ENCODE measurements around the gene TUBA3E. TPM values are rescaled to one million over a fixed set of nuclear protein-coding genes. Genes with fewer than 3 reads are reported as not detected.
"Not testable (repeated sequence)": the region's sequence is repeated elsewhere in the genome, so short reads cannot be mapped to it uniquely, and the experiment has no call there.

The TUBA3E gene
- total and polyA plus RNA-seq, 2 of the 8 experiments (the other 6 are each of a cell fraction or from before 2014, with no cell fraction given): not detected

DNA sequence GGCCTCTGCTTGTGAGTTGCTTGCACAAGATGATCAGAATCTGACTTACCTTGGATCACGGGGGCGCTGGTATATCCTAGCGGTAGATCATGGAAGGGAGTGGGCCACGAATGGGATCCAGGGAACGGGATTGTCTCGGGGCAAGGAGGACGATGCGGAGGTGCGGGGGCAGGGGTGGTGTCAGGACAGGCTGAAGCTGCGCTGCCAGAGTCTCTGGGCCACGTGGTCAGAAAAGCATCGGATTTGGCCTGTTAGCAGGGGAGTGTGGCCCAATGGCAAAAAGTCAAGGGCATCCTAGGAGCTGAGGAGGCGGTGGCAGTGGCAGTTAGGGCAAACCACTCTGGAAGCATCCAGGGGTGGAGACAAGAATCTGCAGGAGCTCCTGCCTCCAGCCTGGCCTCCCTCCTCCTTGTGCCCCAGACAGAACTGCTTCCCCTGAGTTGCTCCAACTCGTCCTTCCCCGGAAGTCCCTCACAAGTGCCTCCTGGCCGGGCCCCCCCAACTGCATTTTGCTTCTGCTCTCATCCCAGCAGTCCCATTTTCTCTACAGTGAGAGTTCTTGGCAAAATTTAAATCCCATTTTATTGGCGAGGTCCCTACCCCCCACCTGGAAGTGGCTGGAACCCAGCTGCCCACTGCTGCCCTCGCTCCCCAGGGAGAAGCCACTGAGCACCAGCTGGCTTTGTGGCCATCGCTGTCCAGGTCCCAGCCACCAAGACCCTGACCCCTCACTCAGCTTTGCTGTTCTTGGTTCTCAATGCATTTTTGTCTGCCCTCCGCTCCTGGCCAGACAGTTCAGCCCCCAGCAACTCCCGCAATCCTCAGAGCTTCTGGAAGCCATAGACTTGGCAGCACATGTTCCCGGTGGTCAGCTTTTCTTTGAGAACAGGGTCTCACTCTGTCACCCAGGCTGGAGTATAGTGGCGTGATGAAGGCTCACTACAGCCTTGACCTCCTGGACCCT lies 47.8 kb downstream of the TUBA3E start (continued):
- no peak for TF ChIP-seq ZNF274 (IDR thresholded peaks at IDR 0.05; ENCODE audit: borderline replicate concordance, extremely low read depth, low read length)
- no peak for TF ChIP-seq ATF3 (IDR thresholded peaks at IDR 0.05; ENCODE audit: insufficient read depth, low read depth, low read length)
- TF ChIP-seq, protein P1, sequence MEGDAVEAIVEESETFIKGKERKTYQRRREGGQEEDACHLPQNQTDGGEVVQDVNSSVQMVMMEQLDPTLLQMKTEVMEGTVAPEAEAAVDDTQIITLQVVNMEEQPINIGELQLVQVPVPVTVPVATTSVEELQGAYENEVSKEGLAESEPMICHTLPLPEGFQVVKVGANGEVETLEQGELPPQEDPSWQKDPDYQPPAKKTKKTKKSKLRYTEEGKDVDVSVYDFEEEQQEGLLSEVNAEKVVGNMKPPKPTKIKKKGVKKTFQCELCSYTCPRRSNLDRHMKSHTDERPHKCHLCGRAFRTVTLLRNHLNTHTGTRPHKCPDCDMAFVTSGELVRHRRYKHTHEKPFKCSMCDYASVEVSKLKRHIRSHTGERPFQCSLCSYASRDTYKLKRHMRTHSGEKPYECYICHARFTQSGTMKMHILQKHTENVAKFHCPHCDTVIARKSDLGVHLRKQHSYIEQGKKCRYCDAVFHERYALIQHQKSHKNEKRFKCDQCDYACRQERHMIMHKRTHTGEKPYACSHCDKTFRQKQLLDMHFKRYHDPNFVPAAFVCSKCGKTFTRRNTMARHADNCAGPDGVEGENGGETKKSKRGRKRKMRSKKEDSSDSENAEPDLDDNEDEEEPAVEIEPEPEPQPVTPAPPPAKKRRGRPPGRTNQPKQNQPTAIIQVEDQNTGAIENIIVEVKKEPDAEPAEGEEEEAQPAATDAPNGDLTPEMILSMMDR (IDR thresholded peaks at IDR 0.05; ENCODE audit: control extremely low read depth in 1 of 3, insufficient read depth in 1 of 3, low read depth in 1 of 3, low read length in 3 of 3): no peak
- TF ChIP-seq MAX (IDR thresholded peaks at IDR 0.05): no peak
- no peak for TF ChIP-seq RFX5 (IDR thresholded peaks at IDR 0.05; ENCODE audit: borderline replicate concordance, low read depth, low read length)
- TF ChIP-seq TBP (IDR thresholded peaks at IDR 0.05; ENCODE audit: low read depth, low read length): no peak
- no peak for TF ChIP-seq TEAD4 (IDR thresholded peaks at IDR 0.05; ENCODE audit: low read depth, low read length)

GRCh38 chr2:130148515-130148914 lies 49.7 kb downstream of the TUBA3E start:
- H2BK20ac ChIP-seq (ENCODE audit: low read length); H3K27ac ChIP-seq (ENCODE audit: low read depth, low read length); H3K9ac ChIP-seq (replicated peaks in 1 of 4; ENCODE audit: extremely low read depth in 1 of 4, low read depth in 3 of 4, low read length in 3 of 4); H2BK120ac ChIP-seq (replicated peaks; ENCODE audit: low read depth, low read length); DNase-seq (ENCODE audit: low read depth in 1 of 2, low spot score in 2 of 2); H3K4me3 ChIP-seq (ENCODE audit: extremely low read depth in 1 of 4, insufficient read depth in 2 of 4, low read depth in 3 of 4, low read length in 4 of 4); H3K9me3 ChIP-seq (ENCODE audit: insufficient read depth in 2 of 2, low read depth in 1 of 2, low read length in 1 of 2); H3K23me2 ChIP-seq (ENCODE audit: low read depth, low read length); CTCF ChIA-PET (ENCODE audit: partially characterized antibody); H2BK12ac ChIP-seq (ENCODE audit: low read depth, low read length); H2BK15ac ChIP-seq (ENCODE audit: low read length); H2AFZ ChIP-seq (ENCODE audit: low read length); H4K91ac ChIP-seq (replicated peaks; ENCODE audit: insufficient read length, low read length); H3K79me2 ChIP-seq (ENCODE audit: control insufficient read depth in 1 of 2, insufficient read depth in 2 of 2, low read length in 2 of 2); H3K56ac ChIP-seq (replicated peaks; ENCODE audit: insufficient read length, low read depth, low read length); H2BK5ac ChIP-seq (ENCODE audit: low read depth, low read length); FAIRE-seq; H3K18ac ChIP-seq (ENCODE audit: extremely low read depth, low read length); H3K14ac ChIP-seq (ENCODE audit: insufficient read length); H4K5ac ChIP-seq (ENCODE audit: insufficient read length, low read depth, low read length); H3K27me3 ChIP-seq (replicated peaks in 1 of 4; ENCODE audit: control insufficient read depth in 3 of 4, extremely low read depth in 1 of 4, insufficient read depth in 3 of 4, low read length in 3 of 4); H3K4ac ChIP-seq (replicated peaks; ENCODE audit: insufficient read length, low read depth, low read length); H3K4me2 ChIP-seq (ENCODE audit: insufficient read depth in 1 of 2, low read depth in 2 of 2, low read length in 2 of 2); H3K4me1 ChIP-seq (replicated peaks in 1 of 4; ENCODE audit: control insufficient read depth in 3 of 4, insufficient read depth in 4 of 4, low read length in 3 of 4); H3K23ac ChIP-seq (ENCODE audit: insufficient read length); H4K8ac ChIP-seq (ENCODE audit: extremely low read depth, insufficient read depth, low read length); H3K79me1 ChIP-seq (ENCODE audit: low read depth, low read length); POLR2A ChIA-PET (ENCODE audit: partially characterized antibody); H2AK5ac ChIP-seq (ENCODE audit: low read depth, low read length); H4K20me1 ChIP-seq (replicated peaks in 1 of 2; ENCODE audit: control insufficient read depth in 1 of 2, insufficient read depth in 2 of 2, low read length in 2 of 2): not testable (repeated sequence)
- WGBS, 2 experiments (ENCODE audit: extremely low coverage in 1 of 2, insufficient coverage in 1 of 2, insufficient read length in 1 of 2, insufficient replicate concordance in 2 of 2, low coverage in 1 of 2, low lambda C conversion rate in 2 of 2, missing lambda C conversion rate in 1 of 2): 93% methylated on average over 5 of the region's 6 CpGs; no CpG with 5 or more reads in 1 of the 2 experiments
- peaks cover 3 to 15% (median 6%) of the 10 kb centered on the region in 4 experiments; a peak in 5 of 8 replicates for H3K36me3 ChIP-seq (ENCODE audit: control insufficient read depth in 2 of 4, insufficient read depth in 4 of 4, low read length in 3 of 4)

Measured in H1 (cell line).